Suprapubic skin (tissue), 3 donors: ENCODE data around the gene NEK6.

Experiments used
- CTCF ChIP-seq, 2 donors: fragments of 200-600 bp in 1 of 2; fragments of 450-650 bp in 1 of 2; sonication (generic) in 1 of 2; IDR thresholded peaks; one replicate each; pipeline ENCODE4 v1.5.1; 2016 to 2019; ENCODE audit warnings: antibody characterized with exemption in 2 of 2, mild to moderate bottlenecking in 1 of 2, moderate library complexity in 1 of 2
- POLR2A ChIP-seq, 2 donors: fragments of 450-650 bp; IDR thresholded peaks; one replicate each; pipeline ENCODE4 v1.6.1; 2017; ENCODE audit warnings: antibody characterized with exemption in 2 of 2, mild to moderate bottlenecking in 2 of 2, moderate library complexity in 2 of 2

DNA sequence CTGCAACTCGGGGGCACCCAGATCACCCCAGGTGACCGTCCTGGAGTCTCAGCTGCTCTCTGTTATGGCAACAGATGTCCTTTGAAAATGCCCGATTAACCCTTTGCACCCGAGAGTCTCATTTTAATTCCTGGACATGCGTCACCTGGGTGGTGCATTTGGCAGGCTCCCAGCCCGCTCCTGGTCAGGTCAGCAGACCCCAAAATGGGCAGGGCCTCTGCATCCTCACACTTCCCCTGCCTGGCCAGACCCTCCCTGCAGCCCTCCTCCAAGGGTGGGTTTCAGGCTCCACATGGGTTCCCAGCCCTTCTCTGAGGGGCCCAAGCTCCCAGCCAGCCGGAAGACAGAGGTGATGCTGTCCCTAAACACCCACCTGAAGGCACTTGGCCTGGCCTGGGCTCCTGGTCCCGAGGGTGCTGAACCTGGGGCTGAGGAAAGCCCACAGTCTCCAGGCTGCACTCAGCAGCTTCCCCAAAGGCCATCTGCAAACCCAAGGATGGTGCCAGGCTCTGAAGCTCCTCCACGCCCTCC, 88.1 kb downstream of the NEK6 start:
- TF ChIP-seq POLR2A (IDR thresholded peaks at IDR 0.05) (no peak), CTCF (IDR thresholded peaks at IDR 0.05) (no peak)
